GM21619 (cell line): ENCODE measurements around the gene PDE1C.
"Not testable (repeated sequence)": the region's sequence is repeated elsewhere in the genome, so short reads cannot be mapped to it uniquely, and the experiment has no call there.

Experiments
- ATAC-seq: cut with Tn5 transposase; IDR thresholded peaks from one replicate; pipeline ENCODE4 v1.9.1; 2021; ENCODE audit not compliant: unreplicated experiment

Gene PDE1C

GRCh38 chr7:32070406-32071360, at the start of gene PDE1C:
PDE1C (minus strand) TSS chr7:32070407.
- ATAC-seq: no peak

DNA sequence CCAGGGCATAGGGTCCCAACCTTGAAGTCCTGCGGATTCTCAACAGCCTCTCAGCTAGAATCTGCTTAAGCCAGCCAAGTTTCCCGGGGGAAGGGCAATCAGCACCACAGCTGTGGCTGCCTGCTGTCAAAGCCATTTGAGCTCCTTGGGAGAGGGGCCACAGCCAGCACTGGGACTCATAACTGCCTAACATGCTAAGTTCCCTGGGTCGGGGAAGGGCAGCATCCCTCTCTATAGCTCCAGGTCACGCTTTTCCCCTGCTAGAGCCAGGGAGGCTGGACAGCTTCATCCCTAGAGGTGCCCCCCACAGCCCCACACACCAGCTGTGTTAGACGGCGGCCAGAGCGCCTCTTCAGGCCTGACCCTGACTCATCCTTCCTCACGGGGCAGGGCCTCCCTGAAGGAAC, 49.6 kb upstream of the PDE1C start:
- ATAC-seq: no peak

DNA sequence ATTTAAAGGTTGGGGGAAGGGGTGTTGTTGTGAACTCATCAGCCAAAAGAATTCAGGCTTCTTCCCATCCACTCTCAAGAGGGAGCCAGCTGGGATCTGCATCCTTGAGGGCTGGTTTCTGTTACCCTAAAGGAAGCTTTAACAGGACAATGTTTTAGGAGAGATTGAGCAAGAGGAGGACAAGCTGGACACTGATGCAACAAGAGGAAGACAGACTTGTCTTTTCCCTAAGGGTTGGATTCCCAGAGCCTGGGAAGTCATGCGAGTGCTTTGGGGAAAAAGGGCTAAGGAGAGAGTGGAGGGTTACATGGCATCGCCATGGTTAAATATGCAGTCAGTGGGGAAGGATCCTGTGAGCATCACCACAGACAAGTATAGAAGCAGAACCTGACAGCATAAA, 47.6 kb upstream of the PDE1C start:
- ATAC-seq: no peak

- ATAC-seq: no peak
These were observed 46.2 kb upstream of the PDE1C start for GRCh38 chr7:32116436-32116835.

GRCh38 chr7:32115831-32116230, 45.6 kb upstream of the PDE1C start:
- ATAC-seq: no peak

GRCh38 chr7:32108651-32109050, 38.4 kb upstream of the PDE1C start:
- no peak for ATAC-seq

GRCh38 chr7:32104766-32105165, 34.6 kb upstream of the PDE1C start:
- no peak for ATAC-seq

DNA sequence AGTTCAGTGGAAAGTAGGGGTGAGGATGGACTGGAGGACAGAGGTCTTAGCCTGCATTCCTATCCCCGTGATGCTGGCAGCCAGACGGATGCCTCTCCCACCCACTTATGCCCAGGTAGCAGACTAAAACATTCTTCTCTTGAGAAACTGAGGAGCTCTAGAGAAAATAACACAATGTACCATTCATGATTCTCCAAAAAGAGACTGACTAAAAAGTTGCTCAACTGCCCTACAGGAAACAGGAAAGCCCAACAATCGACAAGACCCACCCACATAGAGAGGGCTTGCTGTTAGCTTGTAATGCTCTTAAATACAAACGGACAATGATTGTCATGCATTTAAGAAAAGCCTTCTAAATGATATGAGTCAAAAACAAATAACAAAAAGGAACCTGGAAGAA, 33.2 kb upstream of the PDE1C start:
- ATAC-seq: no peak

DNA sequence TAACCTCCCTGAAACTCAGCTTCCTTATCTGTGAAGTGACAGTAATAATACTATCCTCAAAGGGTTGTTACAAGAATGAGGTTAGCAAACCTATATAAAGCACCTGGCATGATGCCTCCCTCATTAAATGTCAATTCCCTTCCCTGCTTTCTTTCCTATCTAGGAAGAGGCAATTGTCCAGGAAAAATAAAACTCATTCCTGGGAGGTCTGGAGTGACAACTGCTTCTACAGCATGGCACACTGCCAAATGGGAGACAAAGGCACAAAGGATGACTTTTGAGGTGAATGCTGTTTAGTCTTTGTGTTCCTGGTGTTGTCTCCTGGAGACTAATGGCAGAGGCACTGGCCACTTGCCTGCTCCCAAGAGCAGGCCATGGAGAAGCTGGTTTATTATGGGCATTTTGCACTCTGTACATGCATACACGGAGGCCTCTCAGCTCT, 32.2 kb upstream of the PDE1C start:
- no peak for ATAC-seq

DNA sequence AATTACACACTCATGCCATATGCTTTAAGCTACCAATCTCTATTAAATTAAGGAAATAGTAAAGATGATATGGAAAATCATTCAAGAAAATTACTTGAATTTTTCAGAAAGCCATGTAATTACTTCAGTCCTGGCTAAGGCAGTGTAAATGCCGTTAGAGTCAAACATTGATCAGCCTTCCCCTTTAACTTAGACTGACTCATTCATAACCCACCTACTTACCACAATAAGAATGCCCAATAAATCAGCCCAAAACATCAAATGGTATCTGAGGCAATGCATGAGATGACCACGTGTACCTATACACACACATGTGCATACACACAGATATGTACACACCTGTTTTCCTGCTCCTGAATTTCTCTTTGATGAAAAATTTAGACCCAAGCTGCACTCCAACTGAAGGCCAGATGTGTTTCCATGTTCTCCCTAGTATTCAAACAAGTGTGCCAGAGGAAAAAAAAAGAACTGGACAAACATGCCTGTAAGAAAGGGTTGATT, 30.2 kb upstream of the PDE1C start:
- ATAC-seq: no peak

GRCh38 chr7:32094516-32094915, 24.3 kb upstream of the PDE1C start:
- ATAC-seq: no peak

DNA sequence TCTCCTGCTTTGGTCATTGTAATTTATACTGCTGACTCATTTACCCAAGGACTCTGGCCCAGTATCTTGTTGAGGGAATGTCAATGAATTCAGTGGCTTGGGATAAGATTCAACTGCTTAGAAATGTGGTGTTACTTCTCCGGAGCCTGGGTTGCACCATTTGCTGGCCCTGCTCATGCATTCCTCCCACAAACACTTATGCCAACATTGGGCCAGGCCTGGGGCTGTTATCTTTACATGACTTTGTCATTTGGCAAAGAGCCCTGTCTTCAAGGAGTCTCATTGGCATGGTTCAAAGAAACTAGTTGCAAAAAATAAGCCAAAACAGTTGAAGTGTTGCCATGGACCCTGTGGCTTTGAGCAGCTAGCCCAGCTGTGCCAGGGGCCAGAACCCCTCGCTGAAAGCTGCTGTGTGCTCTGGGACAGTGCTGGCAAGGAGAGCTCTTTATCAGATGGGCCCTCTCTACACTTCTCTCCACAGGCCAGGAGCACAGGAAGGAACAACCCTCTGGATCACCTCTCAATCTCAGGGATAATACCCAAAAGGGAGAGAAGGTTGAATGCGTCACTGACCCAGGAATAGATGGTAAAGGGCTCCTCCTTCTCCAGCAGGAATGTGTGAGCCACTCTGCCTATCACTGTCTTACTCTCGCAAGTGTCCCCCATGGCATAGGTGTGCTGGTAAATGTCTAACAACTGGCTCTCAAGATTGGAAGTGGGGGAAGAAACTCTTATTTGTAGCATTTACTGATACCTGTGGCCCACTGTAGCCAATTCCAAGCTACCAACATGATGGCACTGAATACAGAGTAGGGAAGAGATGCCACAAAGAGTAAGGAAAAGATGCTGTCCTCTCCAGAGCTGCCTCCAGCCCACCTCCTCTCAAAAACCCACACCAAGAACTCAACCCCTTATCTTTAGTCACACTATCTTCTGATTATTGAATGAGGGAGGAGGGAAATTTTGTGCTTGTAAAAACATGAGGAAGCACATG, 23.5 kb upstream of the PDE1C start:
- ATAC-seq: no peak

GRCh38 chr7:32092346-32092745, 22.1 kb upstream of the PDE1C start:
- no peak for ATAC-seq

DNA sequence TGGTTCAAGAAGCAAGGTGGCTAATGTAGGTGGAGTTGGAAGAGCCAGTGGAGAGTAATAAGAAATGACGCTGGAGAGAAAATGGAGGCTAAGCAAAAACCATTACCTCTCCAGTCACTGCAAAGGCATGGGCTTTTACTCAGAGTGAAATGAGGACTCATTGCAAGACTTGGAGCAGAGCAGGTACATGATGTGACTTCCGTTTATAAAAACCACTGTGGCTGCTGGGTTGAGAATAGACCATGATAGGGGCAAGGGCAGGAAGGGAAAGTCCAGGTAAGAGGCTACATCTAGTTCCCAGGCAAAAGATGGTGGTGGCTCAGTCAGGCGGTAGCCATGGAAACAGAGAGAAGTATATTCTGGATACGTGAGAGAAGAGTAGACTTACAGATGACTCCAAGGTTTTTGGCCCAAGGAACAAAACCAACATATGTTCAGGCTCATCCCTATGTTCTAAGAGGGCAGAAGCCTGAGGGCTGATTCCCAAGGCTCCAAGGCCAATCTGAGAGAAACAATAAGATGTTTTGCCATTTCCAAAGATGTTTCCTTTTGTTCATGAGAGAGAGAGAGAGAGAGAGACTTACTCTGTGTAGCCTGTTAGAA, 21.5 kb upstream of the PDE1C start:
- ATAC-seq: no peak

DNA sequence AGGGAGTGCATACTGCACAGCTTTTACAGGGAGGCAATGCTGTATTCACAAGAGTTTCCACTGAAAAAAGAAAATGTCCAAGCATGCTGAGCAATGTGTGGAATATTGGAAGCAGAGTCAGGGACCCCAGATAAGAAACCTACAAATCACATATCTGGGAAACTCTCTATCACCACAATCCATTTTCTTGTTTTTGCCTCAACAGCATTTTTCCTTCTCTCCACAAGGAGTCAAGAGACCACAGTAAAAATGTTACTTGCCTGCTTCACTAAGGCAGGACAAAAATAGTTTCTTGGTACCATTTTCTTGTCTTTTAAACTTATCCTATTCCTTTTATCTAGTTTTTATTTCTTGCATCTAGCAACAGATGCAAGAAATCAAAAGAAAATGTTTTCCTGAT, 19.5 kb upstream of the PDE1C start:
- no peak for ATAC-seq

DNA sequence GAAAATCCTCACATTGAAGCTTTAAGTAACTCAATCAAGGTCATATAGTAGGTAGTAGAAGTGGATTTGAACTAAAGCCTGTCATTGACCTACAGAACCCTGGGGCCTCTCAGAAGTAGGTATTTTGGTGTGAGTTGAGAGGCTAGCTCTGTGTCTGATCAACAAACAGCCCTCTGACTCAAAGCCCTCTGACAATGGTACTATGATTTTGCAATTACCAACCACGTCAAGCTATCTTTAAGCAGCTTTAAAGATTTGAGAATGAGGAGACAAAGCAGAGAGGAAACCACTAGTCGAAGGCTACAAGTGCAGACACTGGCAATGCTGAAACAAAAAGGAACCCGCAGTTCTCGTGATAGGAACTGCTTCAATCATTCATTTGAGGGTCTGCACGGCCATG, 19.0 kb upstream of the PDE1C start:
- ATAC-seq: no peak

- ATAC-seq: no peak
These were observed 18.3 kb upstream of the PDE1C start for GRCh38 chr7:32088451-32088881.

DNA sequence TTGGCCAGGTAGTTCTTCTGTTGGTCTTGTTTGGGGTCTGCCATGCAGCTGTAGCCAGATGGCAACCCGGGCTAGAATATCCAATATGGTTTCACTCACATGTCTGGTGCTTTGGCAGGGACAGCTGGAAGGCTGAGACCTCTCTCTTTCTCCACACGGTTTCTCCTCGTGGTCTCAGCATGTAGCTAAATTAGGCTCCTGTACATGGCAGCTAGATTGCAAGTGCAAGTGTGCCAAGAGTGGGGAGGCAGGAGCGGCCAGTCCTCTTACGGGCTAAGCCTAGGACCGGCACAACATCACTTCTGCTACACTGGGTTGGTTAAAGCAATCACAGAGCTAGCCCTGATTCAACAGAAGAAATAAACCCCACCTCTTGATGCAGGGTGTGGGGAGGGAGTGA, 9.3 kb upstream of the PDE1C start:
- ATAC-seq: no peak

- no peak for ATAC-seq
These were observed 8.6 kb upstream of the PDE1C start for GRCh38 chr7:32078824-32079223.

DNA sequence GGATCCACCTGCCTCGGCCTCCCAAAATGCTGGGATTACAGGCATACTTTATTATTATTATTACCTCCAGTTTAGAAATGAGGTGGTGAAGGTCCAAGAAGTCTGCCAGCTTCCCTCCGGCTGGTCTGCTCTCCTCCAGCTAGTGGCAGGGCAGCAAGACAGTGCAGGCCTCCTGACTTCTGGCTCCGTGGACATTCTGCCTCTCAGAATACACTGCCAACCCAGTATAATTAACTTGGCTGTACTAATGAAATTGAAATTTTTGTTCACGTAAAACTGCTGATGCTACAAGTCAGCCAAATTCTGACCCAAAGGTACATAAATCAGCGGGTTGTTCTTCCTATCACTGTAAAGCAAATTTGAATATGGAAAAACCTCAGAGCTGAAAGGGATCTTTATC, 7.6 kb upstream of the PDE1C start:
- ATAC-seq: no peak

DNA sequence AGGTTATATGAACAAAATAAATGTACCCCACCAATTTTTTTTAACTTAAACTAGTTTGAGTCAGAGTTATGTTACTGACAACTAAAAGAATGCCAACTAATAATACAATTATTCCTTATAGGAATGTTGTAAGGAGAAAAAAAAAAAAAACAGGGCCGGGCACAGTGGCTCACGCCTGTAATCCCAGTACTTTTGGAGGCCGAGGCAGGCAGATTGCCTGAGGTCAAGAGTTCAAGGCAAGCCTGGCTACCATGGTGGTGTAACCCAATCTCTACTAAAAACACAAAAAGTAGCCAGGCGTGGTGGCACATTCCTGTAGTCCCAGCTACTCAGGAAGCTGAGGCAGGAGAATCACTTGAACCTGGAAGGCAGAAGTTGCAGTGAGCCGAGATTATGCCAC, 6.6 kb upstream of the PDE1C start:
- ATAC-seq: not testable (repeated sequence)
